ENCODE results near the gene DENND1A. TPM values are rescaled to one million over a fixed set of nuclear protein-coding genes. Genes with fewer than 3 reads are reported as not detected.

The DENND1A gene
- total RNA-seq, 1 donor from 2014 or later, result 13.9 TPM

- no peaks in the 10 kb centered on the region for H3K9me3 Mint-ChIP-seq (ENCODE audit: unreplicated experiment)
- H3K27ac Mint-ChIP-seq (ENCODE audit: unreplicated experiment), result no peak overlapping the region
- peak; percentile 71 for DNase-seq
- peak; percentile 91 for TF ChIP-seq CTCF (IDR thresholded peaks at IDR 0.05; ENCODE audit: partially characterized antibody, unreplicated experiment)
- H3K36me3 Mint-ChIP-seq (ENCODE audit: unreplicated experiment), result no peaks in the 10 kb centered on the region
- H3K27me3 Mint-ChIP-seq (ENCODE audit: unreplicated experiment), result peaks cover 10% of the 10 kb centered on the region
- no peak overlapping the region for H3K4me3 Mint-ChIP-seq (ENCODE audit: unreplicated experiment)
- peaks cover 4% of the 10 kb centered on the region for H3K4me1 Mint-ChIP-seq (ENCODE audit: low read depth, unreplicated experiment)
These were observed 580.0 kb downstream of the DENND1A start for GRCh38 chr9:123349691-123350480.

- Mint-ChIP-seq H3K4me1 (ENCODE audit: low read depth, unreplicated experiment) (peaks cover 4% of the 10 kb centered on the region), H3K27me3 (ENCODE audit: unreplicated experiment) (peaks cover 7% of the 10 kb centered on the region), H3K9me3 (ENCODE audit: unreplicated experiment) (no peaks in the 10 kb centered on the region), H3K4me3 (ENCODE audit: unreplicated experiment) (no peak overlapping the region), H3K27ac (ENCODE audit: unreplicated experiment) (no peak overlapping the region), H3K36me3 (ENCODE audit: unreplicated experiment) (no peaks in the 10 kb centered on the region)
- TF ChIP-seq CTCF (IDR thresholded peaks at IDR 0.05; ENCODE audit: partially characterized antibody, unreplicated experiment), result no peak
- no peak for DNase-seq
These were observed 580.9 kb downstream of the DENND1A start for GRCh38 chr9:123349033-123349432.

- Mint-ChIP-seq H3K4me1 (ENCODE audit: low read depth, unreplicated experiment) (peaks cover 4% of the 10 kb centered on the region), H3K4me3 (ENCODE audit: unreplicated experiment) (no peak overlapping the region), H3K36me3 (ENCODE audit: unreplicated experiment) (no peaks in the 10 kb centered on the region), H3K27me3 (ENCODE audit: unreplicated experiment) (peaks cover 7% of the 10 kb centered on the region), H3K27ac (ENCODE audit: unreplicated experiment) (no peak overlapping the region), H3K9me3 (ENCODE audit: unreplicated experiment) (no peaks in the 10 kb centered on the region)
- no peak for TF ChIP-seq CTCF (IDR thresholded peaks at IDR 0.05; ENCODE audit: partially characterized antibody, unreplicated experiment)
- no peak for DNase-seq
These were observed 581.5 kb downstream of the DENND1A start for GRCh38 chr9:123348317-123348992.

- Mint-ChIP-seq H3K4me3 (ENCODE audit: unreplicated experiment) (no peak overlapping the region), H3K4me1 (ENCODE audit: low read depth, unreplicated experiment) (peaks cover 4% of the 10 kb centered on the region), H3K9me3 (ENCODE audit: unreplicated experiment) (no peaks in the 10 kb centered on the region), H3K27ac (ENCODE audit: unreplicated experiment) (no peak overlapping the region), H3K27me3 (ENCODE audit: unreplicated experiment) (peaks cover 7% of the 10 kb centered on the region), H3K36me3 (ENCODE audit: unreplicated experiment) (no peaks in the 10 kb centered on the region)
- DNase-seq, result no peak
- no peak for TF ChIP-seq CTCF (IDR thresholded peaks at IDR 0.05; ENCODE audit: partially characterized antibody, unreplicated experiment)
These were observed 582.5 kb downstream of the DENND1A start for GRCh38 chr9:123347289-123348060.

Data from glutamatergic neuron (in vitro differentiated cells).